EL (cell line): ENCODE data around the gene ACTRT2.

Experiments used
- DNase-seq: peaks from one replicate; pipeline ENCODE4 v3.0.0-alpha.2; 2016

ACTRT2 gene

DNA sequence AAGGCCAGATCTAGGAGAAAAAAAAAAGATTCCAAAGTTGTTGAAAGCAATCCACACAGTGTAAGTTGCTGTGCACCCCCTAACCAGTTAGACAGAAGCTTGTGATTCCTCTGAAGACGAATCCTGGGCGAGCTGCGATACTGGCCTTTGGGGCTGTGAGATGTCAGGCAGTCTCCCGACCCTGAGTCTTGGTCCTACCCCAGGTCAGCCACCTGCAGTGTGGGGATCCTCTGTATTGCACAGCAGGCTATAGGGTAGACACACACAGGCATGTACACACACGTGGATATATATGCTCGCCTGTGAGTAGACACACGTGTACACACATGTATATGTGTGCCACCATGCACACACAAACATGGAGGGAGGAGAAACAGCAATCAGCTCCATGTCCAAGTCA lies 12.9 kb downstream of the ACTRT2 start:
- no peak for DNase-seq

GRCh38 chr1:3034728-3035562 lies 13.7 kb downstream of the ACTRT2 start:
- DNase-seq: no peak

DNA sequence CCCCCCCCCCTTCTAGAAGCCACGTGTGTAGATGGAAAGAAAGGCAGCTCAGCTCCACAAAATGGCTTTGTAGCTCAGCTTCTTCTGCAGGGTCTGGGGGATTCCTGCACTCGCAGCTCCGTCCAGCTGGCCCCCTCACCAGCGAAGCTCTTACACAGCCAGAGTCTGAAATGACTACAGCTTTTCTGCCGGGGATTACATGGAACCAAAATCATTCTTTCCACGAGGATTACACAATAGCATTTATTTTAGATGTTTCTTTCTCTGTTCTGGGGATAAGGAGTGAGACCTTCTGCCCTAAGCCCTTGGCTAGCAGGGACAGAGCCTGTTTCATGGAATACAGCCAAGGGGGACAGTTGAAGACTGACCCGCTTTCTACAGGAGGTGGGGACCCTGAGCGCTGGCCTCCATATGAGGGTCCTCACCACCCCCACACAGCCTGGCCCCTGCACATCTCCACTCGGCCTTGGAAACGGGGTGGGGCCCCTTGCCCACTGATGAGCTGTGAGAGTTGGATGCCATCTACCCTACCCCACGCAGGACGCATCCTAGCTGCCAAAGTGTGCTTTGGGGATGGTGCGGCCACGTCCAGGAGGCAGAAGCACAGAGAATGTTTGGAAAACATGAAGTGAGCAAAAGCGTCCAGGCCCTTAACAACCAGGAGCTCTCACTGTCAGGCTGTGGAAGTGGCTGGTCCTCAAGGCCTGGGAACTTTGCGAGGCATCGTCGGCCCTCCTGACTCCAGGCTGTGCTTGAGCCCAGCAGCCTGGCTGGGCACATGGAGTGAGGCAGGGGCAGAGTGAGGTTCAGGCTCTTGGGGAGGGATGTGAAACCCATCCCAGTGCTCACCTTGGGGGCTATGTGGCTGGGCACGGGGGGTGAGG lies 14.5 kb downstream of the ACTRT2 start:
- no peak for DNase-seq

GRCh38 chr1:3036447-3037280 lies 15.4 kb downstream of the ACTRT2 start:
- DNase-seq: no peak

GRCh38 chr1:3037281-3038040 lies 16.2 kb downstream of the ACTRT2 start:
- DNase-seq: no peak

DNA sequence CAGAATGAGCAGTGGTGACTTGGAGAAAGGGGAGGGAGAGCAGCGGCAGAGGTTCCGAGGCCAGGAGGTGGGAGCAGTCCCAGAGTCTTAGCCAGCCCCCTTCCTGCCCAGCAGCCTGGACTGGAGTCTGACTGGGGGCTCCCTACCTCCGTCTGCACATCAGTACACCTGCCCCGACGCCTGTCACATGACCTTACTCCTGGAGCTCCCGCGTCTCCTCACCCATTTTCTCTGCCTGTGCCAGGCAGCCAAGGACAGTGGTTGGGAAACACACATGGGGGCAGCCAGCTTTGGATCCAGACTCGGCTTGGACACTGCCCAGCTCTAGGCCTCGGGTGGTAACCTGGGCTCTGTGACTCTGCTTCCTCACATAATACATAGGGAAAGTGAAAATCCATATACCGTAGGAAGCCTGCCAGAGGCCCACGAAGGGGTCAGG lies 16.9 kb downstream of the ACTRT2 start:
- no peak for DNase-seq

- no peak for DNase-seq
These were observed 17.4 kb downstream of the ACTRT2 start for GRCh38 chr1:3038571-3039181.

DNA sequence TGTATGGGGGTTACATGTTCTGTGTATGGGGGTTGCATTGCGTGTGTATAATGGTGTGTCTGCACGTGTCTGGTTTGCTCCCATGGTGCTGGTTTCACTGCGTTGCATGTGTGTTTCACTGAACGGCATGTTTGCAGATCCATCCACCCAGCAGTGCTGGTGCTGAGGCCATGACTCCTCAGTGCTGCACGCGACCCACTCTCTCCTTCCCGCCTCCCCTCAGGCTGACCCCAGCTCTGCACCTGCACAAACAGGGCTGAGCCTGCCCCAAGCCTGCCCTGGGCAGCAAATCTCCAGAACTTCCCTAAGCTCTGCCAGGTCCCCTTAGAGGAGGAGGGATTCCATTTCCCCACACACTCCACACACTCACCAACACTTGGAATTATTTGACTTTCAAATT lies 18.7 kb downstream of the ACTRT2 start:
- no peak for DNase-seq

- no peak for DNase-seq
These were observed 21.2 kb downstream of the ACTRT2 start for GRCh38 chr1:3042481-3042880.

DNA sequence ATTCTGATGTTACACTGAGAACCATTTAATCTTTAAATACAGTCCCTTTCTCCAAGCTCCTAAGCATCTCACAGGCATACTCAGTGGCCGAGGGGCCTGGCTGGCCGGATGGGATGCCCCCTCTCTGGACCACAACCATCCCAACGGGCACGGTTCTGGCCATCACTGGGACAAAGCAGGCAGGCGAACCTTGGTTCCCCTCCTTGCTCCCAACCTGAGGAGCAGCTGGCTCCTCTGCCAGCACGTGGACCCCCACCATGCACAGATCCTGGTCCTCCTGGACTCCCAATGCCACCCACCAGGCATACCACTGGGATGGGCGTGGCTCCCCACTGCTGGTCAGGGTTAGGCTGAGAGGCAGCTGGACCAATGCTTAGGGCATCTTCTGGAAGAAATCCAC lies 27.9 kb downstream of the ACTRT2 start:
- no peak for DNase-seq

DNA sequence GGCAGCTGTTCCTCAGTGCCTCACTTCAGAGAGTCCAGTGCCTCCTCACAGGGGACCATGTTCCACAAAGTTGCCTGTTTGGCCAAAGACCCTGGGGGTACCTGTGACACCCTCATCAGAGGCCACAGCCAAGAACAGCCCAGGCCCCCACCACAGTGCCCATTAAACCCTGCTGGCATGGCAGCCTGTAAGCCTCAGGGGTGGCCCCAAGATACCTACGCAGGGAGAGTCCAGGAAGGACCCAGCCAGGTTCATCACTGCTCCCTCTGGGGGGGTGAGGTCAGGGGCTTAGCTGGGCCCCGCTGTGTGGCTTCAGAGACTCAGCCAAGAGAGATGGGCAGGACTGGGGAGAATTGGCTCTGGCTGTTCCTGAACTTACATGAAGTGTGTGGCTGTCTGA lies 28.6 kb downstream of the ACTRT2 start:
- no peak for DNase-seq

DNA sequence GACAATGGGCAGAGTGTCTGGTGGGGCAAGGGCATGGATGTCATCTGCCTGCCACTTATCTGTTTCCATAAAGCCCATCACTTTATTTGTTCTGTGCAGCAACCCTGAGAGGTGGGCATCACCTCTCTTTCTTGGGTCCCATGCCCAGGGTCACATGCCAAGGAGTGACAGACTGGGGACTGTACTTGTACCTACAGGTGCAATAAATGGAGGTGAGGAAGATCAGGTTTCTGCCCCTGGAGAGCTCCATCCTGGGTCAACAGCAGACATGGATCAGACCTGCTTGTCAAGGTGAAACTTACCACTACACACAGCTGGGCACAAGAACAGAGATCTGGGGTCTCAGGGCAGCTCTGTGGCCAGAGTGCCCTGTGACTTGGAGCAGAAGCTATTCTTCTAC lies 29.3 kb downstream of the ACTRT2 start:
- no peak for DNase-seq

GRCh38 chr1:3051270-3052268 lies 30.3 kb downstream of the ACTRT2 start:
- no peak for DNase-seq

DNA sequence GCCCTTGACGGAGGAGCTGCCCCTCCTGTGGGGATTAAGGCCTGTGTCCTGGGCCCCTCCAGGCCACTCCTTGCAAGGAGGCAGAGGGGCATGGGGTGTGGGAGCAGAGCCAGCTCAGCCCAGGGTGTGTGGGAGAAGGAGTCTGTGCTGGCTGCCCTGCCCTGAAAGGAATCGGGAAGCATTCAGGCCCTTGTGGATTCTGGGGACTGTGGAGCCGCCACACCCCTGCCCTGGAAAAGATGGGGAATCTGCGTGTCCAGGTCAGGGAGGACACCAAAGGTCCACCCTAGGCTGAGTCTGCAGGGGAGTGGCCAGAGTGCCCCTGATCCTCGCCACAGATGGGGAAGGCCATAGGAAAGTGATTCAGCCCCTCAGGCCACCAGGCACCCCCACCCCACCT lies 31.2 kb downstream of the ACTRT2 start:
- no peak for DNase-seq

DNA sequence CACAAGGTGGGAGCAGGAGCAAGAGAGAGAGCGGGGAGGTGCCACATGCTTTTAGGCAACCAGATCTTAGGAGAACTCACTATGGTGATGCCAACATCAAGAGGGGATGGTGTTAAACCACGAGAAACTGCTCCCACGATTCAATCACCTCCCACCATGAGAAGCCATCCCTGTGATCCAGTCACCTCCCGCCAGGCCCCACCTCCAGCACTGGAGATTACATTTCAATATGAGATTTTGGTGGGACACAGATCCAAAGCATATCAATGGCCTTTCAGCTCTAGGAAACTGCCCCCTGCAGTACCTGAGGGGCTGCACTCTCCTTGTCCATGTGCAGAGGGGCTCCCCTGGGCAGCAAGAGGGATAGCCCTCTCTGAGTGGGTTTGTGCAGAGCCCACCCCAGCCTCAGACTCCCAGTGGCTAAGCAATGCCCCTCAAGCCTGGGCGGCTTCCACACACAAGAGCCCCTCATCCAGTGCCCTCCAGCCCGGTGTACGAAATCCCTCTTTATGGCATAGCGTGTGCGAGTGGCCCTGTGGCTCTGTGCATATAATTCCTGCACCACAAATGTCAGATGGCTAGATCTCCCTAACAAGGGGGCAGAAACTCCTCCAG lies 32.2 kb downstream of the ACTRT2 start:
- no peak for DNase-seq

DNA sequence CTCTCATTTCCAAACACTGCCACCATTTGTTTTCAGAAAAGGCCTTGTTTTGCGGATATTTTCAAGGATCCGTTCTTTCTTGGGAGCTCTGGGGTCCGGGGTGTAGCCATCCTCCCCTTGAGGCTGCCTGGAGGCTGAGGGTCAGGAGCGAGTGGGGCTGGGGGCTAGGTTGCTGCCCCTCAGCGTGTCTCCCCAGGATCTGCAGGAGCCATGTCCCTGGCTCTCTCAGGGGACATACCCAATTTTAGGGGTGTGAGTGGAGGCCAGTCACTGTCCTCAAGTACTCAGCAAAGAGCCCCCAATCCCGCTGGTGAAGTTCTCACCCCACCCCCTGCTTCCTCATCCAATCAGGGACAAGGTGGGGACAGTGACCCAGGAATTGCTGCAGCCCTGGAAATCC lies 32.7 kb downstream of the ACTRT2 start:
- DNase-seq: no peak

DNA sequence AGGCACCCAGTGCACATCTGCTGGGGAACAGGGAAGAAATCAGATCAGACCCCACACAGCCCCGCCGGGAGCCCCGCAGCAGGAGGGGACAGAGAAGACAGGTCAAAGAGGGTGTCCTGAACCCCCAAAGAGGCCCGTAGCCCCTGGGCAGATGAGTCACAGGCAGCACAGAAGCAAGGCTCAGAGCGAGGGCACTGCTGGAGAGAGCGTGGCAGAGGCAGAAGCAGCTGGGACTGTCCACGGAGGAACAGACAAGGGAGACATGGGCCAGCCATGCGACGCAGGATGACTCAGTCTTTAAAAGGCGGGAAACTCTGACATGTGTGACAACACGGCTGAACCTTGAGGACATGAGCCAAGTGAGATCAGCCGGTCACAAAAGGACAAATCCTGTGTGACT lies 33.2 kb downstream of the ACTRT2 start:
- no peak for DNase-seq

GRCh38 chr1:3055051-3055450 lies 33.8 kb downstream of the ACTRT2 start:
- no peak for DNase-seq

DNA sequence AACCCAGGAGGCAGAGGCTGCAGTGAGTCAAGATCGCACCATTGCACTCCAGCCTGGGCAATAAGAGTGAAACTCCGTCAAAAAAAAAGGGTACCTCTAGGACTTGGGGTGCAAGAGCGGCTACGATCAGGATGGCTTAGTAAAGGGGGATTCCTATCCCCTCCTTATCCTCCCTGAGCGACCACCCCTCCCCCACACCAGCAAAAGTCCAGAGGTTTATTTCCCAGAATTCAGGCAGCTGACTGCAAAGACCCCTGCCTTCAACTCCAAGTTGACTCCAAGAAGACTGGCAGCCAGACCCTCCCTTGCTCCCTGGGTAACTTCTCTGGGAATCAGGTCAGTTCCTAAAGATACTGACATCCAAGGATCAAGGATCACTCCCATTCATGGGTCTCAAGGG lies 35.4 kb downstream of the ACTRT2 start:
- DNase-seq: no peak
